ENCODE measurements around the gene TIMP2. TPM values are rescaled to one million over a fixed set of nuclear protein-coding genes. Genes with fewer than 3 reads are reported as not detected.

Gene TIMP2
- total RNA-seq, 1 donor from 2014 or later: 0.84 TPM

GRCh38 chr17:78836420-78837021 is 88.7 kb downstream of the TIMP2 start:
- Mint-ChIP-seq H3K27ac (no peak overlapping the region), H3K36me3 (ENCODE audit: low read depth) (peaks cover 75% of the 10 kb centered on the region), H3K4me1 (ENCODE audit: low read depth) (peaks cover 23% of the 10 kb centered on the region), H3K4me3 (ENCODE audit: low read depth) (no peak overlapping the region), H3K9me3 (no peaks in the 10 kb centered on the region), H3K27me3 (ENCODE audit: low read depth) (no peaks in the 10 kb centered on the region)
- no peak for DNase-seq (ENCODE audit: low spot score)
- intact Hi-C loops (cut with micrococcal nuclease): no loop called here

DNA sequence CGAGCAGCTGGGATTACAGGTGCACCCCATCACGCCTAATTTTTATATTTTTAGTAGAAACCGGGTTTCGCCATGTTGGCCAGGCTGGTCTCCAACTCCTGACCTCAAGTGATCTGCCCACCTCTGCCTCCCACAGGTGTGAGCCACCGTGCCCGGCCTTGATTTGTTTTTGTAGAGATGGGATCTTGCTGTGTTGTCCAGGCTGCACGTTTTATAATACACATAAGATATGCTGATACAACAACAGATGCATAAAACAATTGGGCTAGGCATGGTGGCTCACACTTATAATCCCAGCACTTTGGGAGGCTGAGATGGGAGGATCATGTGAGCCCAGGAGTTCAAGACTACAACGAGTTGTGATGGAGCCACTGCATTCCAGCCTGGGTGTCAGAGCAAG is 90.6 kb downstream of the TIMP2 start:
- peaks cover 19% of the 10 kb centered on the region for H3K4me1 Mint-ChIP-seq (ENCODE audit: low read depth)
- DNase-seq (ENCODE audit: low spot score): no peak
- no peaks in the 10 kb centered on the region for H3K9me3 Mint-ChIP-seq
- intact Hi-C loops (cut with micrococcal nuclease): no loop called here
- no peaks in the 10 kb centered on the region for H3K27me3 Mint-ChIP-seq (ENCODE audit: low read depth)
- H3K36me3 Mint-ChIP-seq (ENCODE audit: low read depth): peaks cover 85% of the 10 kb centered on the region
- no peak overlapping the region for H3K4me3 Mint-ChIP-seq (ENCODE audit: low read depth)
- H3K27ac Mint-ChIP-seq: no peak overlapping the region

- DNase-seq (ENCODE audit: low spot score): no peak
- Mint-ChIP-seq H3K36me3 (ENCODE audit: low read depth) (peaks cover 89% of the 10 kb centered on the region), H3K27me3 (ENCODE audit: low read depth) (no peaks in the 10 kb centered on the region), H3K4me3 (ENCODE audit: low read depth) (no peak overlapping the region), H3K9me3 (no peaks in the 10 kb centered on the region), H3K27ac (no peak overlapping the region), H3K4me1 (ENCODE audit: low read depth) (peaks cover 4% of the 10 kb centered on the region)
- intact Hi-C loops (cut with micrococcal nuclease): no loop called here
Observed at GRCh38 chr17:78832541-78832810, 92.7 kb downstream of the TIMP2 start.

GRCh38 chr17:78831688-78832540 is 93.3 kb downstream of the TIMP2 start:
- peaks cover 3% of the 10 kb centered on the region for H3K4me1 Mint-ChIP-seq (ENCODE audit: low read depth)
- no peak overlapping the region for H3K27ac Mint-ChIP-seq
- intact Hi-C loops (cut with micrococcal nuclease): no loop called here
- H3K9me3 Mint-ChIP-seq: no peaks in the 10 kb centered on the region
- H3K36me3 Mint-ChIP-seq (ENCODE audit: low read depth): peaks cover 88% of the 10 kb centered on the region
- no peak for DNase-seq (ENCODE audit: low spot score)
- H3K4me3 Mint-ChIP-seq (ENCODE audit: low read depth): no peak overlapping the region
- H3K27me3 Mint-ChIP-seq (ENCODE audit: low read depth): no peaks in the 10 kb centered on the region

- DNase-seq (ENCODE audit: low spot score): no peak
- intact Hi-C loops (cut with micrococcal nuclease): no loop called here
- peaks cover 86% of the 10 kb centered on the region for H3K36me3 Mint-ChIP-seq (ENCODE audit: low read depth)
Observed at GRCh38 chr17:78829477-78829876, 95.7 kb downstream of the TIMP2 start.

DNA sequence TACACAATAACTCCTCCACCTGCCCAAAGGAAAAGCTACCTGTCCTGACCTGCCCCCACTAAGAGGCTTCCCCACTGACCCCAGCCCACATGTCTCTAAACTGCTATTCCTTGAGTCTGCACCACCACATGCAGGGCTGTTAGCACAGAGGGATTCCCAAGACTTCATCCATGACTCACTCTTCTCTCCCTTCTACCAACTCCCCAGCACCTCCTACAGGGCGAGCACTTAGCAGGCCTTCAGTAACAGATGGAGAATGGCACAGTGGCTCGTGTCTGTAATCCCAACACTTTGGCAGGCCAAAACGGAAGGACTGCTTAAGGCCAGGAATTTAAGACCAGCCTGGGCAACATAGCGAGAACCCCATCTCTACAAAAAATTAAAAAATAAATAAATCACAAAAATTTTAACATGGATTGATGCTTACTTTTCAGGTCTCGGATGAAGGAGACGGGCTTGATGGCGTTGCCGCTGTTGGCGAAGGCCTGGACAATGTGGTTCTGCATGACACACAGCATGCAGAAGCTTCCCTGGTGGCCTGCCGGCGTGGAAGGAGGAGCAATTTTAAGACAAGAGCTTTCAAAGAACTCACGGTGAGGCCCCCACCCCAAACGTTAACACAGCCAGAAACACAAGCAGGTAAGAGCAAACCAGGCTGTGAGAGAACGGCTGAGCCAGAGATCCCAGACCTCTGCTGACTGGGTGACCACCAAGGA is 96.6 kb downstream of the TIMP2 start:
- intact Hi-C loops (cut with micrococcal nuclease): no loop called here
- H3K9me3 Mint-ChIP-seq: no peaks in the 10 kb centered on the region
- H3K36me3 Mint-ChIP-seq (ENCODE audit: low read depth): peaks cover 88% of the 10 kb centered on the region
- H3K4me1 Mint-ChIP-seq (ENCODE audit: low read depth): peaks cover 13% of the 10 kb centered on the region
- no peaks in the 10 kb centered on the region for H3K27me3 Mint-ChIP-seq (ENCODE audit: low read depth)
- DNase-seq (ENCODE audit: low spot score): no peak
- no peak overlapping the region for H3K4me3 Mint-ChIP-seq (ENCODE audit: low read depth)
- peak overlapping the region; percentile 5 for H3K27ac Mint-ChIP-seq

More at GRCh38 chr17:78829477-78829876, 95.7 kb downstream of the TIMP2 start:
- no peaks in the 10 kb centered on the region for H3K9me3 Mint-ChIP-seq
- H3K4me3 Mint-ChIP-seq (ENCODE audit: low read depth): no peak overlapping the region
- no peaks in the 10 kb centered on the region for H3K27me3 Mint-ChIP-seq (ENCODE audit: low read depth)
- no peak overlapping the region for H3K27ac Mint-ChIP-seq
- peaks cover 13% of the 10 kb centered on the region for H3K4me1 Mint-ChIP-seq (ENCODE audit: low read depth)

GRCh38 chr17:78826836-78827509 is 98.2 kb downstream of the TIMP2 start:
- intact Hi-C loops (cut with micrococcal nuclease): no loop called here
- H3K4me1 Mint-ChIP-seq (ENCODE audit: low read depth): peaks cover 21% of the 10 kb centered on the region
- H3K4me3 Mint-ChIP-seq (ENCODE audit: low read depth): no peak overlapping the region
- no peaks in the 10 kb centered on the region for H3K9me3 Mint-ChIP-seq
- H3K36me3 Mint-ChIP-seq (ENCODE audit: low read depth): peaks cover 88% of the 10 kb centered on the region
- DNase-seq (ENCODE audit: low spot score): no peak
- H3K27ac Mint-ChIP-seq: no peak overlapping the region
- no peaks in the 10 kb centered on the region for H3K27me3 Mint-ChIP-seq (ENCODE audit: low read depth)

DNA sequence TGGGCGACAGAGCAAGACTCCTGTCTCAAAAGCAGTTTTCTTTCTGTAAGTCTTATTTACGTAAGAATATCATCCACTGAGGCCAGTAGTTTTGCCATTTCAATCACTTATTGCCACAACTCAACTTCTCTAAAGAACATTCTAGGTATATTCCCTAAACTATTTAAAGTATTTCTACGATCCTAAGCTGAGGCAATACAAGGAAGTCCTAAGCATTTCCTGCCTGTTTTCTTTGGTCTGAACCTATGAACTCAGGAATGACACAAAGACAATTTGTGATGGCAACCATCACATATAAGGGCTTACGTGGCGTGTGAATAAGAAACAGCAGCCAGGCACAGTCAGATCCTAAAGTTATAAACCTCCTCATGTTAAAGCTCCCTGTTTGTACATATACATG is 98.8 kb downstream of the TIMP2 start:
- Mint-ChIP-seq H3K36me3 (ENCODE audit: low read depth) (peaks cover 87% of the 10 kb centered on the region), H3K27ac (no peak overlapping the region), H3K27me3 (ENCODE audit: low read depth) (no peaks in the 10 kb centered on the region), H3K4me3 (ENCODE audit: low read depth) (no peak overlapping the region), H3K9me3 (no peaks in the 10 kb centered on the region), H3K4me1 (ENCODE audit: low read depth) (peaks cover 26% of the 10 kb centered on the region)
- no peak for DNase-seq (ENCODE audit: low spot score)
- intact Hi-C loops (cut with micrococcal nuclease): no loop called here

GRCh38 chr17:78825696-78826095 is 99.5 kb downstream of the TIMP2 start:
- Mint-ChIP-seq H3K27ac (peak overlapping the region; percentile 47), H3K9me3 (no peaks in the 10 kb centered on the region), H3K27me3 (ENCODE audit: low read depth) (no peaks in the 10 kb centered on the region), H3K4me3 (ENCODE audit: low read depth) (no peak overlapping the region), H3K4me1 (ENCODE audit: low read depth) (peaks cover 30% of the 10 kb centered on the region), H3K36me3 (ENCODE audit: low read depth) (peaks cover 89% of the 10 kb centered on the region)
- intact Hi-C loops (cut with micrococcal nuclease): no loop called here
- DNase-seq (ENCODE audit: low spot score): no peak

GRCh38 chr17:78824240-78824639 is 100.9 kb downstream of the TIMP2 start:
- no peak for DNase-seq (ENCODE audit: low spot score)
- intact Hi-C loops (cut with micrococcal nuclease): no loop called here
- Mint-ChIP-seq H3K27ac (peak overlapping the region; percentile 29), H3K27me3 (ENCODE audit: low read depth) (no peaks in the 10 kb centered on the region), H3K9me3 (no peaks in the 10 kb centered on the region), H3K36me3 (ENCODE audit: low read depth) (peaks cover 93% of the 10 kb centered on the region), H3K4me1 (ENCODE audit: low read depth) (peaks cover 44% of the 10 kb centered on the region), H3K4me3 (ENCODE audit: low read depth) (no peak overlapping the region)

DNA sequence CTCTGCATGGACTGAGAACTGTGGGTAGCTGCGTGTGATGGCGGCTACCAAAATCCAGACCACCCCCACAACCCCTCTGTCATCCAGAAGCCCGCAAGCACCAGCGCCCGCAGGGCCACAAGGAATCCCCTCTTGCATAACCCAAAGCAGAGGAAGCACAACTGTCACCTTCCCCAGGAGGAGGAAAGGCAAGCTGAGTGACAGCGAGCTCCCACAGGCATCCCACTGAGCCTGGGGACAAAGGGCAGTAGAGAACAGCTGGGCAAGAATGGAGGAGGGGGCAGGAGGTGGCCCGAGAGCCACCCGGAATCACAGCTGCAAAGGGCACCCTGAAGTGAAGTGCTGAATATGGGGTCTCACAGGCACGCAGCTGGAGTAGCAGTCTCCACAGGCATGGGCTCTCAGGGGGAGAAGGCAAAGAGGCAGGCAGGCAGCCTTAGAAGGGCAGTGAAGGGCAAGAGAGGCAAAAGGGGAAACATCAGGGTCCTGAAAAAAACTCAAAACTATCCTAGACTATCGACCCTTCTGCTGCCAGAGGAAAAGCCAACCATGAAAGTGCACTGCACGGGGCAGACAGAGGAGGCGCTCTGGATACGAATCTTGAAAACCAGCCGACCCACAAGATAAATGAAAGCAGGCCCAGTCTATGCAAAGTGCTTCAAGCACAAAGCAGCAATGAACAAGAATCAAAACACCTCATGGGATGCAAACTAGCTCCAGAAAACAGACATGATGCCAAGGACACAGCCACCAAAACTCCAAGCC is 101.7 kb downstream of the TIMP2 start:
- Mint-ChIP-seq H3K9me3 (no peaks in the 10 kb centered on the region), H3K4me3 (ENCODE audit: low read depth) (no peak overlapping the region), H3K27me3 (ENCODE audit: low read depth) (no peaks in the 10 kb centered on the region), H3K36me3 (ENCODE audit: low read depth) (peaks cover 93% of the 10 kb centered on the region), H3K27ac (no peak overlapping the region), H3K4me1 (ENCODE audit: low read depth) (peaks cover 52% of the 10 kb centered on the region)
- intact Hi-C loops (cut with micrococcal nuclease): no loop called here
- DNase-seq (ENCODE audit: low spot score): no peak

- peaks cover 91% of the 10 kb centered on the region for H3K36me3 Mint-ChIP-seq (ENCODE audit: low read depth)
- peaks cover 54% of the 10 kb centered on the region for H3K4me1 Mint-ChIP-seq (ENCODE audit: low read depth)
- no peaks in the 10 kb centered on the region for H3K27me3 Mint-ChIP-seq (ENCODE audit: low read depth)
- peak overlapping the region; percentile 33 for H3K27ac Mint-ChIP-seq
- no peak for DNase-seq (ENCODE audit: low spot score)
- intact Hi-C loops (cut with micrococcal nuclease): no loop called here
- no peaks in the 10 kb centered on the region for H3K9me3 Mint-ChIP-seq
- H3K4me3 Mint-ChIP-seq (ENCODE audit: low read depth): no peak overlapping the region
Observed at GRCh38 chr17:78822552-78822951, 102.6 kb downstream of the TIMP2 start.
